Heart left ventricle (tissue), 16 donors: ENCODE results near the gene TRIM47. TPM values are rescaled to one million over a fixed set of nuclear protein-coding genes. Genes with fewer than 3 reads are reported as not detected.

Source experiments
- ATAC-seq, 4 donors: fragments of 200-7000 bp; cut with Tn5 transposase; one replicate each; pipeline ENCODE4 v1.9.1; 2020 to 2022; ENCODE audit warnings: moderate library complexity in 4 of 4, mild to moderate bottlenecking in 3 of 4, moderate number of reproducible peaks in 1 of 4
- DNase-seq, 5 donors: peaks; one replicate each; pipeline ENCODE4 v3.0.0-alpha.2; 2020
- H3K27ac ChIP-seq, 12 donors: fragments of 200-600 bp; sonication (generic) in 4 of 12; one replicate each; pipeline versions ENCODE4 v1.5.0 to v1.8.0; 2016 to 2022; ENCODE audit warnings: mild to moderate bottlenecking in 2 of 12
- H3K27me3 ChIP-seq, 9 donors: fragments of 200-600 bp; sonication (generic) in 2 of 9; one replicate each; pipeline versions ENCODE4 v1.5.1 to v1.8.0; 2016 to 2022; ENCODE audit warnings: mild to moderate bottlenecking in 3 of 9
- H3K36me3 ChIP-seq, 9 donors: fragments of 200-600 bp; sonication (generic) in 2 of 9; one replicate each; pipeline versions ENCODE4 v1.5.0 to v1.8.0; 2018 to 2022; ENCODE audit warnings: mild to moderate bottlenecking in 2 of 9
- H3K4me1 ChIP-seq, 12 donors: fragments of 200-600 bp; sonication (generic) in 4 of 12; one replicate each; pipeline versions ENCODE4 v1.5.0 to v1.8.0; 2016 to 2022; ENCODE audit warnings: mild to moderate bottlenecking in 3 of 12
- H3K4me3 ChIP-seq, 12 donors: fragments of 200-600 bp; sonication (generic) in 4 of 12; one replicate each; pipeline versions ENCODE4 v1.5.0 to v1.8.0; 2017 to 2022; ENCODE audit warnings: mild to moderate bottlenecking in 9 of 12, moderate library complexity in 4 of 12
- H3K9me3 ChIP-seq, 12 donors: fragments of 200-600 bp; sonication (generic) in 4 of 12; one replicate each; pipeline versions ENCODE4 v1.5.0 to v1.8.0; 2016 to 2022; ENCODE audit warnings: mild to moderate bottlenecking in 1 of 12
- CTCF ChIP-seq, 12 donors: fragments of 200-600 bp; sonication (generic) in 4 of 12; IDR thresholded peaks; one replicate each; pipeline versions ENCODE4 v1.5.0 to v1.8.0; 2018 to 2022; ENCODE audit warnings: antibody characterized with exemption in 12 of 12, mild to moderate bottlenecking in 5 of 12
- POLR2A ChIP-seq, 2 donors: fragments of 450-650 bp; IDR thresholded peaks; one replicate each; pipeline ENCODE4 v1.6.1; 2017; ENCODE audit warnings: antibody characterized with exemption in 2 of 2, mild to moderate bottlenecking in 2 of 2, moderate library complexity in 2 of 2
- WGBS, 4 donors: extraction: QIAGEN DNeasy Blood & Tissue Kit in 2 of 4; methylation state at CpG; one replicate each; pipeline versions ENCODE4 v1.1.5 to v1.1.7; 2013 to 2018; 5-methylcytosine and 5-hydroxymethylcytosine counted together
- intact Hi-C, 10 donors: fragments of 100-400 bp; cut with DNase I; formaldehyde crosslinking; loops; one replicate each; pipeline versions ENCODE4 v1.11.1 to v1.14.2; 2022
- polyA plus RNA-seq, 2 donors: library from polyadenylated mRNA; stranded (reverse); fragments of 200-250 nt; gene quantifications; one replicate each; pipeline ENCODE4 v1.2.3, GENCODE V29; 2013
- total RNA-seq, 9 donors: library from RNA; depleted of rRNA in 2 of 9; stranded (reverse); fragments of >200 nt in 2 of 9; fragmentation: NEBNext Ultra II Directional in 3 of 9; extraction: Animal tissue kit (Norgen Biotek cat#: 25700) in 3 of 9; gene quantifications; one replicate each; pipeline versions ENCODE4 v1.1.0 to v1.2.4, GENCODE V29; 2016 to 2023
- donor health status: ischemic (EF 13 %, LVEDD 7.1; RV severe dilation, severe dysfunction).
- donor health status: healthy with polysubstance abuse.
- donor health status: DM: no; HTN: yes; CAD: no.
- donor health status: DM: no; HTN: no; CAD: no.
- donor health status: ischemic (EF 25% LVEDD 6.9; RV normal size, moderate dysfunction).
- donor health status: ischemic (EF 25% LVEDD 5.7; RV mildly dilated, moderate dysfunction).
- donor health status: healthy.
- donor health status: DM: yes; HTN: yes; CAD: no.
- donor health status: ischemic (EF 35%, LVEDD 5.7; RV mildly dilated, moderate dysfunction).
- donor health status: nonischemic (EF 11% LVEDD 7.7; RV severe dilation, severe dysfunction).
- donor health status: DM: yes; HTN: yes; CAD: no.
- donor health status: PGD.
- donor health status: ischemic (EF 29% LVEDD 5.4; RV normal size, mild dysfunction).
- donor health status: nonischemic (EF 23%, LVEDD 6.1; RV moderate dilation, normal function).

The TRIM47 gene
- total and polyA plus RNA-seq, 11 donors: 20.1 to 53.4 (median 23.3) TPM

DNA sequence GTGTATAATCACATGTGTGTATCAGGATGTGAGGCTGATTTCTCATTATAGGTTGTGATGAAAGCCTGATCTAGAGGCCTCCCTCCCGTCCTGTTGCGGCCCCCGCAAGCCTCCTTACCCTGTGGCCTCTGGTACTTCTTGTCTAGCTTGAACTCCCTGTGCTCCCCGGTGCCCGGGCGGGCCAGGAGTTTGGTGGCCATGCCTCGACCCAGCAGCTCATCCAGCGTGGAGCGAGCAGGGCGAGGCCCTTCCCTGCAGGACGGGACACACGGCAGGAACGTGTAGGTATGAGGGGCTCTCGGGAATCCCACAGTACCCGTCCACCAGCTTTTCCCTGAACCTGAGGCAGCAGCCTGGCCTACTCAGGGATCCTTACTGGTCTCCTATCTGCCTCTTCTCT lies 47.5 kb upstream of the TRIM47 start:
- H3K36me3 ChIP-seq: peaks cover 0 to 22% (median 0%) of the 10 kb centered on the region in 9 donors
- no peaks in the 10 kb centered on the region for H3K9me3 ChIP-seq
- TF ChIP-seq POLR2A (IDR thresholded peaks at IDR 0.05) (no peak), CTCF (IDR thresholded peaks at IDR 0.05) (no peak)
- no peak overlapping the region for H3K27ac ChIP-seq
- intact Hi-C loops: no loop called here
- H3K27me3 ChIP-seq: no peaks in the 10 kb centered on the region
- WGBS, 4 donors: 93 to 96% (median 95%) methylated on average over 15 of the region's 15 CpGs
- ATAC-seq (no peak), DNase-seq (no peak)
- H3K4me3 ChIP-seq: no peak overlapping the region
- H3K4me1 ChIP-seq: peaks cover 0 to 5% (median 0%) of the 10 kb centered on the region in 12 donors

GRCh38 chr17:75925103-75925502 lies 46.7 kb upstream of the TRIM47 start:
- Histone ChIP-seq H3K36me3 (peaks cover 0 to 24% (median 1%) of the 10 kb centered on the region in 9 donors), H3K27ac (no peak overlapping the region), H3K27me3 (no peaks in the 10 kb centered on the region), H3K4me3 (no peak overlapping the region), H3K4me1 (peaks cover 0 to 5% (median 0%) of the 10 kb centered on the region in 12 donors), H3K9me3 (no peaks in the 10 kb centered on the region)
- WGBS, 4 donors: 82 to 100% (median 95%) methylated on average over 2 to 11 of the region's 11 CpGs
- intact Hi-C loops: no loop called here
- TF ChIP-seq CTCF (IDR thresholded peaks at IDR 0.05) (no peak), POLR2A (IDR thresholded peaks at IDR 0.05) (no peak)
- ATAC-seq: no peak
- no peak for DNase-seq

DNA sequence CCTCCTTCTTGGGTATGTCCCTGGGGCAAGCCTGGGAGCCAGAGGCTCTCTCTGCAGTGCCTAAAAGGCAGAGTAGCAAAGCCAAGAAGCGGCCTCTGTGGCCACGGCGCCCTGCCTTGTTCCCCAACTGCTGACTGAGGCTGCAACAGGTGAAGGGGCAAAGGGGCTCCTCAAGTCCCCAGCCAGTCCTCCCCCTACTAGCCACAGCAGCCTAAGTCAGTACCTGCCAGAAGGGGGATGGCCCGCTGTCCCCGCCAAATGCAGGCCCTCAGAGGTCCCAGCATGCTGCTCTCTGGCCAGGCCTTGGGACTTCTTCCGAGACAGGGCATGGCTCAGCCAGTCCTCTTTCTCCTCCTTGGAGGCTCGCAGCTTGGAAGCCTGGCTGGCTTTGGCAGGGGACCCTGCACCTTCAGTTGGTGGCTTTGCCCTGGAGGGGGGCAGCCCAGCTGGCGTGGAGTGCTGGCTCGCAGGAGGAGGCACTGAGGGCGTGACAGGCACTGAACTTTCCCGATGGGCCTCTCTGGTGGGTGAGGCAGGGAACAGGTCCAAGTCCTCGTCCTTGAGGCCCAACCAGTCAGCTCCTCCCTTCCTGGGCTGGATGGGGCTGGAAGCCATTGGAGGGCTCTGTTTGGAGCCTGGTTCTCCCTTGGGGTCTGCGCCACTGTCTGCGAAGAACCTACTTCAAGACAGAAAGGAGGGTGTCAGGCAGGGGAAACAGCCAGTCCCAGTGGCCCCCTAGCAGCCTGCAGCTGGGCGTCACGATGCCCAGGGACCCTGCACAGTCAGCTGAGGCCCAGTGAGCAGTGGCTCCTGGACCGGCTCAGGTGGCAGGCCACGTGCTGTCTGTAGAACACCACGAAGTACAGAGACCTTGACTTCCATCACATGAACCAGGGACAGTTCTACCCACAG lies 44.8 kb upstream of the TRIM47 start:
- WGBS, 4 donors: 79 to 84% (median 80%) methylated on average over 11 to 19 of the region's 19 CpGs
- peaks cover 0 to 29% (median 8%) of the 10 kb centered on the region in 9 donors for H3K36me3 ChIP-seq
- H3K4me3 ChIP-seq: no peak overlapping the region
- peak in 1 of 4 donors; percentile 21 for ATAC-seq
- no peak overlapping the region for H3K27ac ChIP-seq
- peaks cover 0 to 5% (median 0%) of the 10 kb centered on the region in 12 donors for H3K4me1 ChIP-seq
- no peak for DNase-seq
- no peaks in the 10 kb centered on the region for H3K27me3 ChIP-seq
- H3K9me3 ChIP-seq: no peaks in the 10 kb centered on the region
- intact Hi-C loops: no loop called here
- no peak for TF ChIP-seq CTCF (IDR thresholded peaks at IDR 0.05)
- TF ChIP-seq POLR2A (IDR thresholded peaks at IDR 0.05): no peak

- no peak for TF ChIP-seq CTCF (IDR thresholded peaks at IDR 0.05)
- no peak for TF ChIP-seq POLR2A (IDR thresholded peaks at IDR 0.05)
- Histone ChIP-seq H3K27me3 (no peaks in the 10 kb centered on the region), H3K4me3 (no peak overlapping the region), H3K4me1 (peaks cover 0 to 3% (median 0%) of the 10 kb centered on the region in 12 donors), H3K36me3 (peaks cover 0 to 27% (median 8%) of the 10 kb centered on the region in 9 donors), H3K27ac (no peak overlapping the region), H3K9me3 (no peaks in the 10 kb centered on the region)
- ATAC-seq: no peak
- WGBS, 4 donors: 81 to 90% (median 83%) methylated on average over 16 to 18 of the region's 18 CpGs
- intact Hi-C loops: no loop called here
- no peak for DNase-seq
Measured at GRCh38 chr17:75922173-75922961, 44.0 kb upstream of the TRIM47 start.
